CD4-positive, alpha-beta T cell treated with Interleukin-4 for 1 hour (primary cell): ENCODE results near the gene ZNF446.
"Not testable (repeated sequence)": the region's sequence is repeated elsewhere in the genome, so short reads cannot be mapped to it uniquely, and the experiment has no call there.

Experiments
- DNase-seq, 2 donors: peaks; one replicate each; pipeline ENCODE4 v3.0.0-alpha.2; 2020 to 2022

ZNF446 gene

DNA sequence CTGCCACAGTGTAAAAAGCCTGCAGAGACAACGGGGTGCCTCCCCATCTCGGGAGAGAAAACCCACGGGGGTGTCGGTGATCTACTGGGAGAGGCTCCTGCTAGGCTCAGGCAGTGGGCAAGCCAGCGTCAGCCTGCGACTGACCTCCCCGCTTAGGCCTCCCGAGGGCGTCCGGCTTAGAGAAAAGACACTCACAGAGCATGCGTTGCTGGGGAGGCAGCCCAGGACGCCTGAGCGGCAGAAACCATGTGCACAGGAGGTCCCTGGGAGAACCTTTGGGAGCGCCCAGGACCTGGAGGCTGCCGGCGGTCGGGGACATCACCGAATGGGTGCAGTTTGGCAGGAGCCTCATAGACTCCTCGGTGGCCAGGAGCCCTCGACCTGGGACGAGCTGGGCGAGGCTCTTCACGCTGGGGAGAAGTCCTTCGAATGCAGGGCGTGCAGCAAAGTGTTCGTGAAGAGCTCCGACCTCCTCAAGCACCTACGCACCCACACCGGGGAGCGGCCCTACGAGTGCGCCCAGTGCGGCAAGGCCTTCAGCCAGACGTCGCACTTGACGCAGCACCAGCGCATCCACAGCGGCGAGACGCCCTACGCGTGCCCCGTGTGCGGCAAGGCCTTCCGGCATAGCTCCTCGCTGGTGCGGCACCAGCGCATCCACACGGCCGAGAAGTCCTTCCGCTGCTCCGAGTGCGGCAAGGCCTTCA, 5.2 kb upstream of the ZNF446 start:
- DNase-seq, result not testable (repeated sequence)

DNA sequence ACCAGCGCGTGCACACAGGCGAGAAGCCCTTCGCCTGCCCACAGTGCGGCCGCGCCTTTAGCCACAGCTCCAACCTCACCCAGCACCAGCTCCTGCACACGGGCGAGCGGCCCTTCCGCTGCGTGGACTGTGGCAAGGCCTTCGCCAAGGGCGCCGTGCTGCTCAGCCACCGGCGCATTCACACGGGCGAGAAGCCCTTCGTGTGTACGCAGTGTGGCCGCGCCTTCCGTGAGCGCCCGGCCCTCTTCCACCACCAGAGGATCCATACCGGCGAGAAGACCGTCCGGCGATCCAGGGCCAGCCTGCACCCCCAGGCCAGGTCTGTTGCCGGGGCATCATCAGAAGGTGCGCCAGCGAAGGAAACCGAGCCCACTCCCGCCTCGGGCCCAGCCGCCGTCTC, 4.4 kb upstream of the ZNF446 start:
- no peak for DNase-seq

DNA sequence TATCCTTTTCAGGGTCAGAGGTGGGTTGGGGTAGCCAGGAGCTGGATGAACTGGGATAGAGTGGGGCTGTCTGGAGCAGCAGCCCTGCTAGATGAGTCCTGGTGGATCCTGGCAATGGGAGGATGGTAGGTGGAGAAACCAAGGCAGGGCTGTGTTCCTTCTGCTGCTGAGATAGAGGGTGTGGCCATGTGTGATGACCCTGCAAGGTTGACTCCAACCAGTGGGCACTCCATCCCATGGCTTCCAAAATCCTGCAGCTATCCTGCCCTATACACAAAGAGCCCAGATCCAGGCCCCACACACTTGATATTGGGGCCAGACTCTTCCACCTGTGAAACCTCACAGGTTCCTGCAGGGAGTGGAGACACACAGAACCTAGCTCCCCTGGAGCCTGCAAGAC, 2.4 kb upstream of the ZNF446 start:
- DNase-seq, result no peak

DNA sequence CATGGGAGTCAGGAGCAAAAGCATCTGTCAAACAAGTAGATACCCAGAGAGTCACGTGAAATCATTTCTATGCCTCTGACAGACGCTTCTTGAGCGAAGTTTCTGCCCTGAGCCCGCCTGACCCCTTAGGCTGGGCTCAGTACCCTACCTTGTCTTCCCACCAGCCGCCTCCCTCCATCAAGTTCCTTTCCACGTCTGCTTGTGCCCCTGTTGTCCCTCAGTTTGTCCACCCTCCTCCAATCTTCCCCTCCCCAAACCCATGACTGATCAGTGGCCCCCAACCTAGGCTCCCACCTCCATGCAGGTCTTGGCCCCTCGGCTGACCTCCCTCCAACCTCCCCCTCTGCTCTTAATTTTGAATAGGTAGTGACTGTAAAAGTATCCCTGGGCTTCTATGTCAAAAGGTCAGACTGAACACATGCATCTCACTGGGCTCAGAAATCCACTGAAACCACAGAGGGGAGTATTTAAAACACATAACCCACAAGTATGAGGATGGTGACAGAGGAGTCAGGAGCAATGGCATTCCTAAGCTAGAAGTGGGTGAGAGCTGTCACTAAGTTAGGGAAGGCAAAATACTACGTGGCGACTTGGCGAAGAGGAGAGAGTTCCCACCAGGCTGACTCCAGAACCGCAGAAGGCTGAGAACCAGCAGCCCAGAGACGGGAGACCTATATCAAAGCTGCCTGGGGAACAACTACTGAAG, 1.7 kb upstream of the ZNF446 start:
- no peak for DNase-seq

DNA sequence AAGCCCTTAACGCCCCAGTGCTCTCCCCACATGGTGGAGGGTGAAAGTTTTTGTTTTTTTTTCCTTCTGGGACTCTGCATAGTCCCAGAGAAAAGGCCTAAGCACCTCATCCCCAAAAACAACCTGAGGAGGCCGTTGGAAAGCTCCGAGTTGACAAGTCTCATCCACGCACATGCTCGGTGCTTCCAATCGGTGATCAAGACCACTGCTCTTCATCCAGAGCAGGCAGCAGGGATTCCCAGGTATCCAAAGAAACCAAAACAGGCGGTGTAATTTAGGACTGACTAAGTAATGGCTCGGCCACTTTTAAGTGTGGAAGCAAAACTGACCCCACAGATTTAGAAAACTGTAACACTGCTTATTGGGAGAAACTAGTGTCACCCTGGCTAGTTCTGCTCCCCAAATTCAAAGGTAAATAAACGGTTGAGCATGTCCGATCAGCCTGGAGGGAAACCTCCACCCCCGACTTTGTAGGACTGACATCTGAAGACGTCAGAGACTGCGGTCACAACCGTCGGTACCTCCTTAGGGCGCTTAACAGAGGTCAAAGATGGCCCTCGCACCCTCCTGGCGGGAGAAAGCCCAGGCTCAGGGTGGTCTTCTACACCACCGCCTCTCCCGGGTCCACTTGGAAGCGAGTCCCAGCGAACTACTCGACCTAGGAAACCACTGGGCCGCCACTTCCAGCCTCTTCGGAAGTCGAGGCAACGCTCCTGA, 997 bp upstream of the ZNF446 start:
- DNase-seq, result no peak

DNA sequence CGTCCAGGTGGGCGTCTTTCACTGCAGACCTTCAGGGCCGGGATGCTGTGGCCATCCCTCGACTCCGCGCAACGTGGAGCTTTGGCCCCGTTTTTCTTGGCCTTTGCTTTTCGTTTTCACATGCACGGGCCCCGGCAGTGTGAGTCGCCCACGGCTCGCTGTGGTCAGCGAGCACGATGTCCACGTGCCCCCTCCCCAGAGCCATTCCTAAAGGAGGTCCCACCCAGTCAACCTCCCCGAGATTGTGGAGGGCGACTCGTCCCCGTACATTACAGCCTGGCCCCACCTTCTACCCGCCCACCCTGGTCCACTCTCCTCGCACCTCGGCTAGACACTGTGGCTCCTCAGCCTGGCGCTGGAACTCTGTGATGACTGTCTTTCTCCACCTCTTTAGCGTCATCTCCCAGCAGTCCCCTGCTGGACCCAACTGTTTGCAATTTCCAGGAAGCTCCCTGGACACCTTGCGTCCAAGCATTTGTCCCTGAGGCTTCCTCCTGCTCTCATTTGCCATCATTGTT, 405 bp downstream of the ZNF446 start:
- no peak for DNase-seq

DNA sequence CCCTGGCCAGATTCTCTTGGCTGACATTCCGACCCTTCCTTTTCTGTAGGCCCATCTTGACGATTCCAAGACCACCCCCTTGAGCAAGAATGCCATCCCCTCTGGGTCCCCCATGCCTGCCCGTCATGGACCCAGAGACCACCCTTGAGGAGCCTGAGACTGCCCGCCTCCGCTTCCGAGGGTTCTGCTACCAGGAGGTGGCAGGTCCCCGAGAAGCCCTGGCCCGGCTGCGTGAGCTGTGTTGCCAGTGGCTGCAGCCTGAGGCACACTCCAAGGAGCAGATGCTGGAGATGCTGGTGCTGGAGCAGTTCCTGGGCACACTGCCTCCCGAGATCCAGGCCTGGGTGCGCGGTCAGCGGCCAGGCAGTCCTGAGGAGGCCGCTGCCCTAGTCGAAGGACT, 978 bp downstream of the ZNF446 start:
- DNase-seq, result no peak

DNA sequence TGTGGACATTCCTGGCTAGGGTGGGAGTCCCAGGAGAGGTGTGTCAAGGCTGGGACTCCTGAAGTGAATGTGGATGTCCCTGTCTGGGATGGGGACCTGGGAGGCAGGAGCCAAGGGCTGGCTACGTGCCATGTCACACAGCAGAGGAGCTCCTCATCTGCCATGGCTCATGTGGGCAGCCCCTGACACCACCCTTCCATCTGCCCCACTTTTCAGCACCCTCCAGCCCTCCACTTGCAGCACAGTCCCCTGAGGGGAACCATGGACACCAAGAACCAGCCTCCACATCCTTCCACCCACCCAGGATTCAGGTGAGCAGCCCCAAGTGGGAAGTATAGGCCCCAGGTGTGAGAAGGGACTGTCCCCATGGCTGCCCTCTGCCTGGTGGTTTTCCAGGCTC, 1.7 kb downstream of the ZNF446 start:
- no peak for DNase-seq

DNA sequence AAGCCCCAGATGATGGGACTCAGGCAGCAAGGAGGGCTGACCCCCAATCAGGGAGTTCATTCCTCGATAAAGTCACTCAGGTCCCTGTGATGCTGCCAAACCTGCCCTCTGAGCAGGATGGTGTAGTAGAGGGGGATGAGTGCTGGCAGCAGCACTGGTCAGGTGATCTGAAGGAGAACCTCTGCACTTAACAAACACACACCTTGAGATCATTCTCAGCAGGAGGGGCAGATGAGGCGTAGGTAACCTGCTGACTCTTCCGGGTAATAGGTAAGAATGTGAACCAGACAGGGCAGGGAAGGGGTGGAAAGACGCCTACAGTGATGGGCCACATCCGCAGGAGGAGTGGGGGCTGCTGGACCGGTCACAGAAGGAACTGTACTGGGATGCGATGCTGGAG, 3.2 kb downstream of the ZNF446 start:
- DNase-seq, result no peak

DNA sequence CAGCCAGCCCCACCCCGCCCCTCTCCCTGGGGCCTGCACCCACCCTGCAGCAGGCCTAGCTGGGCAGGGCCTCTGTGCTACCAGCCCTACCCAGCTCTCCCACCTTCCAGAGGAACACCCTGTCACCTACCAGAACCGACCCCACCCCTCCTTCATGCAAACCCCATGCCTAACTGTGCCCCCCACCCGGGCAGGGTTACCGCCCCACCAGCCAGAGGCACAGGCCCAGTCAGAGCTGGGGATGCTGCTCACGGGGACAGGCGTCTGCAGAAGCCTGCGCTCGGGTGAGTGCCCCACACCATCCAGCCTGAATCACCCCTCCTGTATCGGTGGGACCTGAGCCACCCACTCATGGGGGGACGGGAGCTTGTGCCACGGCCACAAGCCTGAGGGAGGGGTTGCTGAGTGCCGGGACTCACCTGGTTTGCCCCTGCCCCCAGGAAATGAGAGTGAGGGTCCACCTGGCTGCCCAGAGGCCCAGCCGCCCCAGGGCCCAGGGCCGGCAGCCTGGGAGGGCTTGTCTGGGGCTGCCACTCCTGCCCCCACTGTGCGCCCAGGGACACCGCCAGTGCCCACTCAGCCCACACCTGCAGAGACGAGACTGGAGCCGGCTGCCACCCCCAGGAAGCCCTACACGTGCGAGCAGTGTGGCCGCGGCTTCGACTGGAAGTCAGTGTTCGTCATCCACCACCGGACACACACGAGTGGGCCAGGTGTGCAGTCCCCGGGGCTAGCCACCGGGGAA, 3.8 kb downstream of the ZNF446 start:
- DNase-seq, result no peak

DNA sequence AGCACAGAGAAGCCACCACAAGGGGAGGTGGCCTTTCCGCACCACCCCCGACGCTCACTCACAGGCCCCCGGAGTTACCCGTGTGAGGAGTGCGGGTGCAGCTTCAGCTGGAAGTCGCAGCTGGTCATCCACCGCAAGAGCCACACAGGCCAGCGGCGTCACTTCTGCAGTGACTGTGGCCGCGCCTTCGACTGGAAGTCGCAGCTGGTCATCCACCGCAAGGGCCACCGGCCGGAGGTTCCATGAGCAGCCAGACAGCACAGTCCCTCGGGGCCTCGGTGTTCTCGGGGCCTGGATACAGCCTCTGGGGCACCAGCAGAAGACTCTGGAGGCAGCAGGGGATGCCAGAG, 4.3 kb downstream of the ZNF446 start:
- no peak for DNase-seq

DNA sequence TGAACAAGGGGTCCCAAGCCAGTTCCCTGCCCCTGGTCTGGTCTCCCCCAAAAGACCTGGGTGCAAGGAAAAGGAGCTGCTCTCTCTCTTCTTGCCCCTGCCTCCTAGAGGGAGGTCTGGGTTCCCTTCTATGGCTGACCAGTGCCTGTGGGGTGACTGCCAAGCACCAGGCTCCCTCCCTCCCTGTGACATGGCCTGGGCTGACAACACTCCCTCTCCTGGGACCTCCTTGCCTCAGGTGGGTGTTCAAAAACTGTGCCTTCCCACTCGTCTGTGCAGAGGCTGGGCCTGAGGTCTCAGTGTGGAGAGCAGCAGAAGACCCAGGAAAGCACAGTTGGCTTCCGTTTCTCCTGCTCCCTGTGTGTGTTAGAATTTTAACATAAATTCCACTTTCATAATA, 4.7 kb downstream of the ZNF446 start:
- no peak for DNase-seq

DNA sequence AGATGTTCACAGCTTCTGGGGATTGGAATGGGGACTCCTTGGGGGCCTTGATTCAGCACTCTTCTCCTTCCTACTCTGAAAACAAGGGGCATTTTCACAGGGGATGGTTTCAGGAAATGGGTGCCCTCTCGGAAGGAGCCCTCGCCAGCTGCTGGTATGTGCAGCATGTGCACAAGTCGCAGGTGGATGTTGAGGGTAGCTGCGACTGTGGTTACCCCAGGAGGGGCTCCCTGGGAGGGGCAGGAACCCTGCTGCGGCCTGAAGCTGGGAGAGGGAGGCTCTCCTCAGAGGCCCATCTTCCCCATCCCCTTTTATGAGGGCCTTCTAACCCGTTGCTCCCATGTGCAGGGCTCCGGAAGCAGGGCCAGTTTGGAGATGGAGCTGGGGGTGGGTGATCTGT, 6.2 kb downstream of the ZNF446 start:
- DNase-seq, result no peak

DNA sequence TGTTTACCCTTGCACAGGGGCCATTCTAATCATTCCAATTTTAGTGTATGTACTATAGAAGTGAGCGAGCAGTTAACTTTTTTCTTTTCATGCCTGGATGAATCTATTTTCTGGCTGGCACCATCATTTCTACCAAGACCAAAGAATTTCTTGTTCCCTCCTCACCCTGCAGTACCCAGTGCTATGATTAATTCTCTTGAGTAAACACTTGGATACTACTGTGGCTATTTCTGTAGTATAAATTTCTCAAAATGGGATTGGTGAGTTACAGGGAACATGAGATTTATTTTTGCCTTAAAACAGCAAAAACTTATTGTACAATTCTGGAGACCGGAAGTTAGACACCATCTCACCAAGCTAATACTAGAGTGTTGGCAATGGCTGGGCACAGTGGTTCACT, 7.6 kb downstream of the ZNF446 start:
- no peak for DNase-seq

DNA sequence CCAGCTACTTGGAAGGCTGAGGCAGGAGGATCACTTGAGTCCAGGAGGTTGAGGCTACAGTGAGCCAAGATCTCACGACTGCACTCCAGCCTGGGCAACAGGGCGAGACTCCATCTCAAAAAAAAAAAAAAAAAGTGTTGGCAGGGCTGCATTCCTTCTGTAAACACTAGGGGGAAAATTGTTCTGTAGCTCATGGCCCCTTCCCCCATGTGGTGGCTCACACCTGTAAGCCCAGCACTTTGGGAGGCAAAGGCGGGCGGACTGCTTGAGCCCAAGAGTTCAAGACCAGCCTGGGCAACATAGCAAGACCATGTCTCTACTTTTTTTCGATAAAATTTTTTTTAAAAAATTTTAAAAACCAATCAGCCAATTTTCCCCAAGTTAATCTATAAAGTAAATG, 8.2 kb downstream of the ZNF446 start:
- not testable (repeated sequence) for DNase-seq

DNA sequence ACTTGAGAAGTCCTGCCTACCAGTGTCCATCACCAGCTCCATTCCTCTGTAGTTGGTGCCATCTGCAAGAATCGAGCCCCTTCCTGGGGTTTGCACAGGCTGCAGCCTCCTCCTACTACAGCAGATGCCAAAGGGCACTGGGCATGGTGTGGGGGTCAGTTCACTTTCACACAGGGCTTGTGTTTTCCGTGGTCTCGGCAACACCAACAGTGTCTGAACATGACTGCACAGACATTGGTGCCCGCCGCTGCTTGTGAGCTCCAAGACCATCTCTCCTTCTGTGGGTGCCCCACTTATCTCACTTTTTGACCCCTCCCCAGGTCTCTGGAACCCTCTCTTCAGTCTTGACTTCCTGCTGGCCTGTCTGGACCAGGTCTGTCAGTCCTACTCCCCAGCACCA, 15.2 kb downstream of the ZNF446 start:
- DNase-seq, result no peak

DNA sequence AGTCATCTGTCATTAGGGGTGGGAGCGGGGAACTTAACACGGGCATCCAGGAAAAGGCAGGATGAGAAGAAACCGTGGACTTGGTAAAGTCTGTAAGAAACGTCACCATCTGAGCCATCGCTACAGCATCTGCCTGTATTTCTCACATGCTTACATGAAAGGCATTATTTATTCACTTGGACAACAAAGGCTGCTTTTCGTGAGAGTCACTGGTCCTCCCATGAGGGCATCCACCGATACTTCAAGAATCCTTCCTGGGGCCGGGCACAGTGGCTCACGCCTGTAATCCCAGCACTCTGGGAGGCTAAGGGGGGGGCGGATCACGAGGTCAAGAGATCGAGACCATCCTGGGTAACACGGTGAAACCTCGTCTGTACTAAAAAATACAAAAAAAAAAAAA, 16.1 kb downstream of the ZNF446 start:
- no peak for DNase-seq

DNA sequence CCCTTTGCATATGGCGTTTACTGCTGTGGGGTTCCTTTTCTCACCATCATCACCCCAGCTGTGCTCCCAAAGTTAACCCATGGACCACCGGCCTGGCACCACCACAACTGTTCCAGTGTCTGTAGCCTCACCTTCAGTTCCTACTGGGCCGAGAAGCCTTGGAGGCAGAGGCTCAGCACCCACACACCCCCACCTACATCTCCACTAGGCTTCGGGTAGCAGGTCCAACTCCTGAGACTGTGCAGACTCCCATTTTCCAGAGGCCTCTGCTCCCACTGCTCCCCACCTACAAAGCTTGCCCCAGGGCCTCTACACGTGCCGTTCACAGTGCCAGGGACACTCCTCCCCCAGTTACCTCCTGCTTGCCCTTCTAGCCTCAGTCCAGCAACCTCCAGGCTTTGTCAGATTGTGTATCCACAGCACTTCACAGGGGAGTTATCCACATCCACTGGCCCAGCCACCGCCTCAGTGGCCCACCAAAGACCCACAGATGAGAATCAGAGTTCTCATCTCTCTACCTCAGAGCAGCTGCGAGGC, 21.6 kb downstream of the ZNF446 start:
- no peak for DNase-seq

DNA sequence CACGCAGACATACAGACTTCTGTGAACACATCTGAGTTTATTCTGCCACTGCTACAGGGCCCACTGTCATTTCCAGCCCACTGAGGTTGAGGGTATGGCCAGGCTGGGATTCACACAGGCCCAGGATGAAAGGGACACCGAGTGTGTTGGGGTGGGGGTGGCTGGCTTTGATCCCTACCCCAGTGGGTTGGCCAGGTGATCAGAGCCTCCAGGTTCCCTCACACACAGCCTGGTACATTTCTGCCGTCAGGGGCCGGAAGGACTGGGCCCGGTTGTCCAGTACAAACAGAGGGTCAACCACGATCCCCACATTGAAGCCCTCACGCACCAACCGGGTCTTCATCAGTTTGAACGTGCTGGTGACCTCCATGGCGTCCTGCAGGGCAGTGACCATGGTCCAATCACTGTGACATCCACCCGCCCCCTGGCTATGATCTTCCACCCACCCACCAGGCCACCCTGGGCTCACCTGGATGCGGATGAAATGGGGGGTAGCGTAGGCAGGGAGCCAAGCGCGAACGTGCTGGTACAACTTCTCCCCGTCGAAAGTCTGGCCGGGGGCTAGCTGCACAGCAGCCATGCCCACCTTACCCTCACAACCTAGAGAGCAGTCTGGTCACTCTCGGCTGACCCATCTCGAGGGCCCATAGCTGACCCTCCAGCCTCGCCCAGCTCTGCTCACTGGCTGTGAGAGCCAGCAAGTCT, 22.3 kb downstream of the ZNF446 start:
- no peak for DNase-seq

DNA sequence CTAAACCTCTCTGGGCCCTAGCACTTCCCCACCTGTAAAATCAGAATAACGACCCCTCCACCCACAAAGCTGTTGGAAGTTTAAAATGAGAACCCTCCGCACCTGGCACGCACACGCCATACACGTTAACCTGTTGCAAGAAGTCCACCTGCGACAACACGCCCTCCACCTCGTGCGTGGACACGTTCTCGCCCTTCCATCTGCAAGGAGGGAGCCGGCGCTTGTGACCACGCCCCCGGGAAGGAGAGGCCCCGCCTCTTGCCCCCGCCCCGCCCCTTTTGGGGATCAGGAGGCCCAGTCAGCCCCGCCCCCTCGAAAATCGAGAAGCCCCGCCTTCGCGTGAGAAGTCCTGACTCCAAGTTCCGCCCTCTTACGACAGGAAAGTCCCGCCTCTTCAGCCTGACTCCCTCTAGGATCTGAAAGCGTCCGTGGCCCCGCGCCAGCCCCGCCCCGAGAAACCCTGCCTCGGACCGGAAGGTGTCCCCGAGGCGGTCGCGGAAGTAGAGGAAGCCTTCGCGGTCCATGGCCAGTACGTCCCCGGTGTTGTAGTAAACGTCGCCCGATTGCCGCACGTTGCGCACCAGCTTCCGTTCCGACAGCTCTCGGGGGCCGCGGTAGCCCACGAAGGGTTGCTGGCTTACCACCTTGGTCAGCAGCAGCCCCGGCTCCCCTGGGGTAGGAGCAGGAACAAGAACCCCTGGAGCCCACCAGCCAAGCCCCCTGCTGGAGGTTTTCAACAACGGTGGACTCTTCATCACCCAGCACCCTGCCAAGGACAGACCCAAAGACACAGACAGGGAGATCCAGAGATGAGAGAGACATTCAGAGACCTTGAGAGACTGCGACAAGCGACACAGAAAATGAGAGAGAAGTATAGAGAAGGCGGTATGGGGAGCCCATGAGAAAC, 23.1 kb downstream of the ZNF446 start:
- DNase-seq, result peak; percentile 98

DNA sequence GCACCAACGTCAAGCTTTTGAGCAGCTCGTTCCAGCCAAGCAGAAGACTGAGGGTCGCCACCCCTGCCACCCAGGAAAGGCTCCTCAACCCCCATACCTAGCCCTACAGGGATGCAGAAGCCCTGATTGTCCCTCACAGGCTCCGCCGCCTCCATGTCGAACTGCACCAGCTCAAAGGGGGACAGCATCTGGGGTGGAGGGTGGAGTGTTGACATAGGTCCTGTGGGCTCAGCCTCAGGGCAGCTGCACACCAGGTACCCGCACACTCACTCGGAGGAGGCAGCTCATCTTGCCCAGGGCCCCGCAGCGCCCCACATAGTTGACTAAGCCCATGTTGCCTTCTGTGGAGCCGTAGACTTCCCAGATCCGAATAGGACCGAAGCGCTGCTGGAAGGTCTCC, 24.1 kb downstream of the ZNF446 start:
- DNase-seq, result no peak
